ENCODE data around the gene ATP23. TPM values are rescaled to one million over a fixed set of nuclear protein-coding genes. Genes with fewer than 3 reads are reported as not detected.

The ATP23 gene
- total RNA-seq, 1 experiment from 2014 or later, result 9.1 TPM

DNA sequence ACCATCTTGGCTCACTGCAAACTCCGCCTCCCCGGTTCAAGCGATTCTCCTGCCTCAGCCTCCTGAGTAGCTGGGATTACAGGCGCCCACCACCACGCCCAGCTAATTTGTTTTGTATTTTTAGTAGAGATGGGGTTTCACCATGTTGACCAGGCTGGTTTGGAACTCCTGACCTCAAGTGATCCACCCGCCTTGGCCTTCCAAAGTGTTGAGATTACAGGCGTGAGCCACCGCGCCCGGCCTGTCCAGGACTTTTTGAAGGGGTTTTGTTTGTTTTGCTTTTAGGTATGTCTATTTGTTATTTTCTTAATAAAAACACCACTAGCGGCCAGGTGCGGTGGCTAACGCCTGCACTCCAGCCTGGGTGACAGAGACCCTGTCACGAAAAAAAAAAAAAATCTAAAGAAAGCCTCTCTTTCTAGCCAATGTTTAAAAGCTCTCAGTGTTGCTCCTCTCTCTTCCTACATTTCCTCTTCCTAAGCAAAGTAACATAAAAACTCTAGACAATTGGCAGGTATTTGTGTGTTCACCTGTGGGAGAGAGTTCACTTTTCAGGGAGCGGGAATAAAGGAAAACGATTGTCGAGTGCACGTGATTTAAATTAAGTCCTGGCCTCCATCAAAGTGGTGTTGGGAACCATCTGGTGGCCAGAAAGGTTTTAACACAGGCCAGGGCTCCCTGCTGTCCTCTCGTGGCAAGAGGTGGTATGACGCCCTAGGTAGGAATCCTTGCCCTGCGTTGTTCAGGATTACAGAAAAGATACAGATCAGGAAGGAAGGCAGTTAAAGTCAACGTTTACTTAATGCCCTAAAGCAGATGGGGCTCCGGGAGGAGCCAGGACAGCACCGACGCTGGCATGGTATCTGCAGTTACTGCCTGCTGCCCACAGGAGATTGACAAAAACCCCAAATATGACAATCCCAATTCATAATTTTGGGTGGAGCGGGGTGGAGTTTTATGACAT lies 36.2 kb upstream of the ATP23 start (continued):
- TF ChIP-seq REST (IDR thresholded peaks at IDR 0.05; ENCODE audit: low read depth) (no peak), CBX3 (IDR thresholded peaks at IDR 0.05; ENCODE audit: low read depth) (peak; percentile 96)

GRCh38 chr12:57905812-57906475 lies 35.4 kb upstream of the ATP23 start:
- no TSS peak for BruUV-seq (replicated peaks)
- no peaks in the 10 kb centered on the region for H3K27me3 ChIP-seq (ENCODE audit: insufficient read depth, low read length)
- intact Hi-C loops (cut with micrococcal nuclease), result loop anchor here (1.0 kb wide), 4 partner anchors 60 to 147 kb away; partner anchors contain the start of gene CTDSP2
- H3K9me2 ChIP-seq (ENCODE audit: insufficient read depth), result no peaks in the 10 kb centered on the region
- H3K4me2 ChIP-seq (ENCODE audit: low read length), result peak overlapping the region; percentile 46; the same call in 1 of the 2 replicates
- H3K4me1 ChIP-seq (ENCODE audit: control insufficient read depth in 1 of 2, insufficient read depth in 2 of 2, low read length in 2 of 2), result peaks cover 0 to 7% of the 10 kb centered on the region in 2 experiments; a peak in 2 of 4 replicates
- H3K9me3 ChIP-seq (ENCODE audit: control insufficient read depth in 1 of 2, insufficient read depth in 1 of 2, low read depth in 1 of 2, low read length in 2 of 2), result no peaks in the 10 kb centered on the region
- H3K4me3 ChIP-seq (replicated peaks in 1 of 2; ENCODE audit: low read depth in 1 of 2, low read length in 2 of 2), result no peak overlapping the region
- H4K20me1 ChIP-seq (ENCODE audit: insufficient read depth), result no peaks in the 10 kb centered on the region
- H3K79me2 ChIP-seq (ENCODE audit: insufficient read depth, low read length), result no peaks in the 10 kb centered on the region
- no peaks in the 10 kb centered on the region for H3K36me3 ChIP-seq (ENCODE audit: control insufficient read depth in 1 of 2, insufficient read depth in 2 of 2, low read length in 2 of 2)
- TF ChIP-seq FOSL1 (IDR thresholded peaks at IDR 0.05; ENCODE audit: low read depth) (no peak), POLR2AphosphoS5 (IDR thresholded peaks at IDR 0.05; ENCODE audit: low read depth, low read length) (no peak), ELF1 (IDR thresholded peaks at IDR 0.05; ENCODE audit: borderline replicate concordance, low read depth) (no peak), JUND (IDR thresholded peaks at IDR 0.05) (no peak), ZNF274 (IDR thresholded peaks at IDR 0.05; ENCODE audit: low read depth, low read length) (no peak), REST (IDR thresholded peaks at IDR 0.05; ENCODE audit: low read depth) (no peak), EZH2 (IDR thresholded peaks at IDR 0.05) (no peak), SRF (IDR thresholded peaks at IDR 0.05; ENCODE audit: low read depth) (no peak)
- TF ChIP-seq, protein P1, sequence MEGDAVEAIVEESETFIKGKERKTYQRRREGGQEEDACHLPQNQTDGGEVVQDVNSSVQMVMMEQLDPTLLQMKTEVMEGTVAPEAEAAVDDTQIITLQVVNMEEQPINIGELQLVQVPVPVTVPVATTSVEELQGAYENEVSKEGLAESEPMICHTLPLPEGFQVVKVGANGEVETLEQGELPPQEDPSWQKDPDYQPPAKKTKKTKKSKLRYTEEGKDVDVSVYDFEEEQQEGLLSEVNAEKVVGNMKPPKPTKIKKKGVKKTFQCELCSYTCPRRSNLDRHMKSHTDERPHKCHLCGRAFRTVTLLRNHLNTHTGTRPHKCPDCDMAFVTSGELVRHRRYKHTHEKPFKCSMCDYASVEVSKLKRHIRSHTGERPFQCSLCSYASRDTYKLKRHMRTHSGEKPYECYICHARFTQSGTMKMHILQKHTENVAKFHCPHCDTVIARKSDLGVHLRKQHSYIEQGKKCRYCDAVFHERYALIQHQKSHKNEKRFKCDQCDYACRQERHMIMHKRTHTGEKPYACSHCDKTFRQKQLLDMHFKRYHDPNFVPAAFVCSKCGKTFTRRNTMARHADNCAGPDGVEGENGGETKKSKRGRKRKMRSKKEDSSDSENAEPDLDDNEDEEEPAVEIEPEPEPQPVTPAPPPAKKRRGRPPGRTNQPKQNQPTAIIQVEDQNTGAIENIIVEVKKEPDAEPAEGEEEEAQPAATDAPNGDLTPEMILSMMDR (IDR thresholded peaks at IDR 0.05 in 2 of 3, conservative IDR thresholded peaks at IDR 0.05 in 1 of 3; ENCODE audit: borderline replicate concordance in 1 of 3, insufficient read depth in 1 of 3, low read depth in 2 of 3, low read length in 2 of 3), result no peak
- no peak for DNase-seq (ENCODE audit: low read depth, low spot score)
- ATAC-seq, result no peak
- H3K9ac ChIP-seq (ENCODE audit: low read length), result no peak overlapping the region
- RAD21 ChIA-PET (ENCODE audit: low non-redundant PET in 1 of 2, low total read pairs in 2 of 2, uncharacterized antibody in 2 of 2, unreplicated experiment in 2 of 2), result no interaction called here
- H3K27ac ChIP-seq (ENCODE audit: low read depth, low read length), result no peak overlapping the region
- peak overlapping the region; percentile 75 for H2AFZ ChIP-seq (ENCODE audit: low read depth, low read length, poor library complexity, severe bottlenecking)
- POLR2A ChIA-PET, result no interaction called here
- CTCF ChIA-PET, result interaction anchor here (1.9 kb wide), 1 partner anchor 103 kb away, joined by 7 read pairs; no protein-coding TSS in a partner anchor
